ENCODE data around the gene CD7. TPM values are rescaled to one million over a fixed set of nuclear protein-coding genes. Genes with fewer than 3 reads are reported as not detected.

CD7 gene
- total RNA-seq, 4 donors from 2014 or later: 0.29 to 4.4 (median 1.6) TPM

DNA sequence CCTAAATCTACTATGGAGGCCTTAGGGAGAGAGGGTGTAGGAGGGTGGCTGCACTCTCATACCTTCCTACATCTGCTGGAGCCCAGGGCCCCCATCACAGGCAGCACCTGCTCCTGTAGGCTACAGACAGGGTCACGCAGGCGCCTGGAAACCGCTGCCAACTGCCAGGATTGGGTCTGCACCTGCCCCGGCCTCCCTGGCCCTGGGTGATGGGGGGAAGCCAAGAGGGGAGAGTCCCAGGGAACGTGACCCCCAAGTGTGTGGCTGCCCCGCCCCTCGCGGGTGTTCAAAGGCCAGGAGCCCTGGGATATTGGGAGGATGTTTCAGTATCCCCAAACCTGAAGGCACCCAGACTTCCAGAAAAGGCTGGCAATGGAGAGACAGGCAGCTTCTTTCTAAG, 36.1 kb upstream of the CD7 start:
- Histone ChIP-seq H3K4me3 (no peak overlapping the region), H3K36me3 (no peaks in the 10 kb centered on the region), H3K4me1 (peaks cover 21% of the 10 kb centered on the region), H3K27ac (no peak overlapping the region), H3K9me3 (no peaks in the 10 kb centered on the region), H3K27me3 (peaks cover 28% of the 10 kb centered on the region)
- 84% methylated on average over 5 of the region's 8 CpGs for WGBS
- TF ChIP-seq EP300 (IDR thresholded peaks at IDR 0.05): no peak
- no peak for TF ChIP-seq POLR2A (IDR thresholded peaks at IDR 0.05)
- TF ChIP-seq, protein P1, sequence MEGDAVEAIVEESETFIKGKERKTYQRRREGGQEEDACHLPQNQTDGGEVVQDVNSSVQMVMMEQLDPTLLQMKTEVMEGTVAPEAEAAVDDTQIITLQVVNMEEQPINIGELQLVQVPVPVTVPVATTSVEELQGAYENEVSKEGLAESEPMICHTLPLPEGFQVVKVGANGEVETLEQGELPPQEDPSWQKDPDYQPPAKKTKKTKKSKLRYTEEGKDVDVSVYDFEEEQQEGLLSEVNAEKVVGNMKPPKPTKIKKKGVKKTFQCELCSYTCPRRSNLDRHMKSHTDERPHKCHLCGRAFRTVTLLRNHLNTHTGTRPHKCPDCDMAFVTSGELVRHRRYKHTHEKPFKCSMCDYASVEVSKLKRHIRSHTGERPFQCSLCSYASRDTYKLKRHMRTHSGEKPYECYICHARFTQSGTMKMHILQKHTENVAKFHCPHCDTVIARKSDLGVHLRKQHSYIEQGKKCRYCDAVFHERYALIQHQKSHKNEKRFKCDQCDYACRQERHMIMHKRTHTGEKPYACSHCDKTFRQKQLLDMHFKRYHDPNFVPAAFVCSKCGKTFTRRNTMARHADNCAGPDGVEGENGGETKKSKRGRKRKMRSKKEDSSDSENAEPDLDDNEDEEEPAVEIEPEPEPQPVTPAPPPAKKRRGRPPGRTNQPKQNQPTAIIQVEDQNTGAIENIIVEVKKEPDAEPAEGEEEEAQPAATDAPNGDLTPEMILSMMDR (IDR thresholded peaks at IDR 0.05): no peak
- no peak for TF ChIP-seq POLR2AphosphoS5 (IDR thresholded peaks at IDR 0.05)
- DNase-seq (ENCODE audit: low spot score in 2 of 2): no peak

DNA sequence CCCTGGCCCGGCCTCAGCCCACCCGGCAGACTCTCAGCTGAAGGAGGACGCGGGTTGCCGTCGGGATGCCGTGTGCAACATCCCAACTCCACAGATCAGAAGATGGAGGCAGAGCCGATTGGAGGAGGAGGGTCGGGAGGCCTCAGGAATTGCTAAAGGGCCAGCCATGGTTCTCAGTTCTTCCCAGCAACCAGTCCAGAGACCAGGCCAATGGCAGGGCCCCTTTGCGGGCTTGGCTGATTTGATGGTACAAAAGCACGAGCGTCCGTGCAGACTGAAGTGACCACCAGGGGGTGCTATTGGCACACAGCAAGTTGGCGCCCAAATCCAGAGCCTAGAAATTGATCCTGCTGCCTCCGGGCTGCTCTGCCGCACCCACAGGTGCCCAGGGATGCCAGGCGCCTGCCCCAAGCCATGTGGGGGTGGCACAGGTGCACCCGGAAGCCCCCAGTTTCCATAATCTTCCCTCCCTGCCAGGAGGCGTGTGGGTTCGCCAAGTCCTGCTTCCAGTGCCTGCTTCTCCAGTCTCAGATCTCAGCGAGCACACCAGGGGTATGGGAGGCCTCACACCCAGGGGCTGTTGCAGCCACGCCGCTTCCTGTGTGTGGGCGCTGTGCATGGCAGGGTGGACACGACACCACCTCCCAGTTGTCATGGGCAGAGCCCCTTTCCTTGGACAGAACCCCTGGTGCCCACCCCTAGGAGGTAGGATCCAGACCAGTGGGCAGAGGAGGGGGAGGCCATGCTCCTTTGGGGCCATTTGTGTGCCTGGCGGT, 34.5 kb upstream of the CD7 start:
- Histone ChIP-seq H3K4me1 (peaks cover 21% of the 10 kb centered on the region), H3K4me3 (no peak overlapping the region), H3K9me3 (no peaks in the 10 kb centered on the region), H3K36me3 (no peaks in the 10 kb centered on the region), H3K27me3 (peaks cover 18% of the 10 kb centered on the region), H3K27ac (no peak overlapping the region)
- DNase-seq (ENCODE audit: low spot score in 2 of 2): peak in 1 of 2 donors; percentile 91
- 7% methylated on average over 11 of the region's 26 CpGs for WGBS
- no peak for TF ChIP-seq POLR2A (IDR thresholded peaks at IDR 0.05)
- TF ChIP-seq, protein P1 (IDR thresholded peaks at IDR 0.05): peak; percentile 95

DNA sequence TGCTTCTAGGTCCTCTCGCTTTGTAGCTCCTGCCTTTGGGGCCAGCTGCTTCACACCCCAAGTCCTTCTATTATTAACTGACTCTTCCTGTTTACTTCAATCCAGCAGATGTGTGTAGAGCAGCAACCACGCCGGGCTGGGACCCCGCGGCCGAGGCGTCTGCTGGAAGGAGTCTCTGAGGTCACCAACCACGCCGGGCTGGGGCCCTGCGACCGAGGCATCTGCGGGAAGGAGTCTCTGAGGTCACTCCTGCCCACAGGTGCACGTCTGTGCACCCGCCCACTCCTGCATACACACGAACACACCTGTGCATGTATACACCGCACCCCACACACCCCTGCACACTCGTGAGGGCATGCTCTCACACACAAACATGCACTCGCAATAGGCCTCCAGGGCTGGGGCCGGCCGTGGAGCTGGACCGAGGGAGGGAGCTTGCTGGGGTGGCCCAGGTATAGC, 33.9 kb upstream of the CD7 start:
- TF ChIP-seq EP300 (IDR thresholded peaks at IDR 0.05) (no peak), POLR2A (IDR thresholded peaks at IDR 0.05) (no peak), POLR2AphosphoS5 (IDR thresholded peaks at IDR 0.05) (no peak)
- TF ChIP-seq, protein P1 (IDR thresholded peaks at IDR 0.05): no peak
- no peak overlapping the region for H3K27ac ChIP-seq
- H3K36me3 ChIP-seq: no peaks in the 10 kb centered on the region
- H3K27me3 ChIP-seq: peaks cover 12% of the 10 kb centered on the region
- no peaks in the 10 kb centered on the region for H3K9me3 ChIP-seq
- H3K4me3 ChIP-seq: no peak overlapping the region
- peaks cover 21% of the 10 kb centered on the region for H3K4me1 ChIP-seq
- 70% methylated on average over 20 of the region's 21 CpGs for WGBS
- no peak for DNase-seq (ENCODE audit: low spot score in 2 of 2)

DNA sequence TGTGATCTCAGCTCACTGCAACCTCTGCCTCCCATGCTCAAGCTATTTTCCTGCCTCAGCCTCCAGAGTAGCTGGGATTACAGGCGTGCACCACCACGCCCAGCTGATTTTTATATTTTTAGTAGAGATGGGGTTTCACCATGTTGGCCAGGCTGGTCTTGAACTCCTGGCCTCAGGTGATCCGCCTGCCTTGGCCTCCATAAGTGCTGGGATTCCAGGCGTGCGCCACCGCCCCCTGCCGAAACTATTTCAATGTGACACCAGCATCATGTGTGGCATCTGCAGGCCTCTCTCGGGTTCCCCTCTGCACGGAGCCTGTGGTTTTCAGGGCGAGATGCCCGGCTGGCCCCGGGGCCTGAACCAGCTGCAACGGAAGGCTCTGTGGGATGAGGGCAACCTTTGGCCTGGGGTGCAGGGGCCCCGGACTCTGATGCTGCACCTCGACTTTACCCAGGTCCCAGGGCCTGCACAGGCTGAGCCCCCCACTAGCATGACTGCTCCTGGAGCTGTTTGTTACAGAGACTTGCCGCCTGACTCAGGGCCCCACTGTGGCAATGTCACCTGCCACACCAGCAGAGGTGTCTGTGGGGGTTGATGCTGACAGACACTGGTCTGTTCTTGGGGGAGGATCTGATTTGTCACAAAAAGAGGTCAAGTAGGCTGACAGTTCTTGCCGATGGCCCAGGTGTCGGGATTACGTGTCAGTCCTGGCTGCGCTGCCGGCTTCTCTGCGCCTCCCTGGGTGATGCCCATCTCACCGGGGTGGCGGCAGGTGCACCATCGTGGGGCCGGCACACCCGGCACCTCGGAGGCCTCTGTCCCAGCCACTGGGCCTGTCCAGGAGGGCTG, 33.0 kb upstream of the CD7 start:
- Histone ChIP-seq H3K4me1 (peaks cover 21% of the 10 kb centered on the region), H3K4me3 (no peak overlapping the region), H3K27ac (no peak overlapping the region), H3K9me3 (no peaks in the 10 kb centered on the region), H3K36me3 (no peaks in the 10 kb centered on the region), H3K27me3 (peaks cover 6% of the 10 kb centered on the region)
- 75% methylated on average over 20 of the region's 28 CpGs for WGBS
- DNase-seq (ENCODE audit: low spot score in 2 of 2): no peak
- TF ChIP-seq, protein P1 (IDR thresholded peaks at IDR 0.05): no peak
- TF ChIP-seq EP300 (IDR thresholded peaks at IDR 0.05) (no peak), POLR2A (IDR thresholded peaks at IDR 0.05) (no peak), POLR2AphosphoS5 (IDR thresholded peaks at IDR 0.05) (no peak)

DNA sequence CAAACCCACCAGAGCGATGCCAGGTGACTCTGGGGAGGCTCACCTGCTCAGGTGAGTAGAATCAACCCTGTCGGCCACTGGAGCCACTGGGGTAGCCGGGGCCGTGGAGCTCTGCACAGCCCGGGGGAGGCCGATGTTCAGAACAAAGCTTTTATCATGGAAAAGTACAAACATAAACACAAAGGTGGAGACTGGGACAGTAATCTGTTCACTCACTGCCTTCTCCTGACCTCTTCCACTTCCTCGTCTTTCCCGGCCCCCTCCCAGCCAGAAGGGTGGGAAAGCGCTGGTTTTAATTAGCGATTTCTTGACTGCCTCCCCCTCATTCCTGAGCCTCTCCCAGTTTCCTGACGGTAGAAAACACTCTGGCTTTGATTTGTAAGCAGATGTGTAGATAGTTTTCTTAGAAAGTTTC, 31.9 kb upstream of the CD7 start:
- no peak for TF ChIP-seq POLR2AphosphoS5 (IDR thresholded peaks at IDR 0.05)
- TF ChIP-seq POLR2A (IDR thresholded peaks at IDR 0.05): no peak
- TF ChIP-seq, protein P1 (IDR thresholded peaks at IDR 0.05): no peak
- TF ChIP-seq EP300 (IDR thresholded peaks at IDR 0.05): no peak
- peaks cover 6% of the 10 kb centered on the region for H3K27me3 ChIP-seq
- peaks cover 21% of the 10 kb centered on the region for H3K4me1 ChIP-seq
- no peak overlapping the region for H3K4me3 ChIP-seq
- H3K36me3 ChIP-seq: no peaks in the 10 kb centered on the region
- no peaks in the 10 kb centered on the region for H3K9me3 ChIP-seq
- peak overlapping the region; percentile 7 for H3K27ac ChIP-seq
- DNase-seq (ENCODE audit: low spot score in 2 of 2): no peak
- WGBS: 58% methylated on average over 5 of the region's 11 CpGs
